Esophagus squamous epithelium (tissue), 4 donors: Measurements from ENCODE around the gene CDK5RAP3.
"Not testable (repeated sequence)": the region's sequence is repeated elsewhere in the genome, so short reads cannot be mapped to it uniquely, and the experiment has no call there.

Source experiments
- CTCF ChIP-seq, 6 experiments: fragments of 450-650 bp in 4 of 6; fragments of 200-600 bp in 2 of 6; sonication (generic) in 2 of 6; IDR thresholded peaks; one replicate each; pipeline ENCODE4 v1.5.1; 2016 to 2019; ENCODE audit warnings: antibody characterized with exemption in 6 of 6, mild to moderate bottlenecking in 4 of 6, moderate library complexity in 4 of 6
- POLR2A ChIP-seq, 4 donors: fragments of 450-650 bp; IDR thresholded peaks; one replicate each; pipeline ENCODE4 v1.6.1; 2017; ENCODE audit warnings: antibody characterized with exemption in 4 of 4, mild to moderate bottlenecking in 4 of 4, moderate library complexity in 3 of 4

DNA sequence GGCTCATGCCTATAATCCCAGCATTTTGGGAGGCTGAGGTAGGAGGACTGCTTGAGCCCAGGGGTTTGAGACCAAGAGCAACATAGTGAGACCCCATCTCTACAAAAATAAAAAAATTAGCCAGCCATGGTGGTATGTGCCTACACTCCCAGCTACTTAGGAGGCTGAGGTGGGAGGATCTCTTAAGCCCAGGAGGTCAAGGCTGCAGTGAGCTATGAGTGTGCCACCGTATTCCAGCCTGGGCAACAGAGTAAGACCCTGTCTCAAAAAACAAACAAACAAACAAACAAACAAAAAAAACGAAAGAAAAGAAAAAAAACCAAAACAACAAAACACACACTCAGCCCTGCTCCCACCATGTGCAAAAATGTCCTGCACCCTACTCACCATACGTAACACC, 35.4 kb upstream of the CDK5RAP3 start:
- not testable (repeated sequence) for TF ChIP-seq CTCF, POLR2A (IDR thresholded peaks at IDR 0.05)
